WTC11 (cell line): ENCODE results near the gene ANO2. TPM values are rescaled to one million over a fixed set of nuclear protein-coding genes. Genes with fewer than 3 reads are reported as not detected.

Experiments used
- ATAC-seq: fragments of 200-7000 bp; cut with Tn5 transposase; 2 replicates; pipeline ENCODE4 v1.10.0; 2021; ENCODE audit warnings: mild to moderate bottlenecking, moderate library complexity
- CTCF ChIA-PET: fragments of 300-600 bp; sonication (Branson Sonifier 250); formaldehyde crosslinking; loops from one replicate; lab custom pipeline; 2021; ENCODE audit warnings: antibody characterized with exemption; lab: Charles Lee
- POLR2A ChIA-PET: fragments of 350-600 bp; sonication (Branson Sonifier 250); formaldehyde crosslinking; loops from one replicate; lab custom pipeline; 2021; ENCODE audit warnings: antibody characterized with exemption; lab: Charles Lee
- DNase-seq: peaks from one replicate; pipeline ENCODE4 v3.0.0; 2021; ENCODE audit warnings: low spot score
- H3K27ac Mint-ChIP-seq: 2 replicates; pipeline ENCODE4 v1.8.0; 2021; ENCODE audit warnings: mixed read lengths
- H3K27me3 Mint-ChIP-seq: 2 replicates; pipeline ENCODE4 v1.8.0; 2021; ENCODE audit warnings: low read depth, mild to moderate bottlenecking, moderate library complexity, mixed read lengths
- H3K36me3 Mint-ChIP-seq: 2 replicates; pipeline ENCODE4 v1.8.0; 2021; ENCODE audit warnings: mixed read lengths
- H3K4me1 Mint-ChIP-seq: 2 replicates; pipeline ENCODE4 v1.8.0; 2022; ENCODE audit warnings: mixed read lengths
- H3K4me3 Mint-ChIP-seq: 2 replicates; pipeline ENCODE4 v1.8.0; 2021; ENCODE audit warnings: mild to moderate bottlenecking, moderate library complexity, mixed read lengths
- H3K9me3 Mint-ChIP-seq: 2 replicates; pipeline ENCODE4 v1.8.0; 2021; ENCODE audit warnings: mixed read lengths
- ATF6 ChIP-seq: sonication (generic); formaldehyde crosslinking; IDR thresholded peaks from 2 replicates; pipeline ENCODE4 v1.8.1; 2023; ENCODE audit warnings: mild to moderate bottlenecking, missing genetic modification reagents
- CDX4 ChIP-seq: fragments of 250-450 bp; sonication (Bioruptor Pico); IDR thresholded peaks from 2 replicates; pipeline ENCODE4 v1.9.0; 2021; ENCODE audit warnings: moderate library complexity, mild to moderate bottlenecking, inconsistent platforms, borderline replicate concordance
- ELF4 ChIP-seq: sonication (generic); formaldehyde crosslinking; IDR thresholded peaks from 2 replicates; pipeline ENCODE4 v1.8.1; 2022; ENCODE audit warnings: low read depth, mild to moderate bottlenecking, moderate library complexity, missing genetic modification reagents
- ETV6 ChIP-seq: sonication (generic); formaldehyde crosslinking; IDR thresholded peaks from 2 replicates; pipeline ENCODE4 v1.8.1; 2022; ENCODE audit warnings: mild to moderate bottlenecking, missing genetic modification reagents
- FOXP1 ChIP-seq: sonication (generic); formaldehyde crosslinking; IDR thresholded peaks from 2 replicates; pipeline ENCODE4 v1.8.0; 2022; ENCODE audit warnings: missing genetic modification reagents, mild to moderate bottlenecking, moderate library complexity, borderline replicate concordance
- FOXP4 ChIP-seq: sonication (generic); formaldehyde crosslinking; IDR thresholded peaks from 2 replicates; pipeline ENCODE4 v1.8.0; 2022; ENCODE audit warnings: mild to moderate bottlenecking, missing genetic modification reagents
- JAZF1 ChIP-seq: fragments of 250-450 bp; sonication (Bioruptor Pico); IDR thresholded peaks from 2 replicates; pipeline ENCODE4 v1.9.0; 2021; ENCODE audit warnings: moderate library complexity, mild to moderate bottlenecking, inconsistent platforms
- NFE2L1 ChIP-seq: sonication (generic); formaldehyde crosslinking; IDR thresholded peaks from 2 replicates; pipeline ENCODE4 v1.8.1; 2023; ENCODE audit warnings: missing genetic modification reagents
- RORB ChIP-seq: fragments of 250-450 bp; sonication (Bioruptor Pico); IDR thresholded peaks from 2 replicates; pipeline ENCODE4 v1.9.0; 2021; ENCODE audit warnings: mild to moderate bottlenecking
- SMAD4 ChIP-seq: sonication (generic); formaldehyde crosslinking; IDR thresholded peaks from 2 replicates; pipeline ENCODE4 v1.8.0; 2022; ENCODE audit warnings: mild to moderate bottlenecking, missing genetic modification reagents
- ZMAT4 ChIP-seq: fragments of 250-450 bp; sonication (Bioruptor Pico); IDR thresholded peaks from 2 replicates; pipeline ENCODE4 v1.9.0; 2021; ENCODE audit warnings: mild to moderate bottlenecking
- ZNF138 ChIP-seq: sonication (generic); formaldehyde crosslinking; conservative IDR thresholded peaks from 2 replicates; pipeline ENCODE4 v1.8.1; 2022; ENCODE audit warnings: mild to moderate bottlenecking, moderate library complexity, missing genetic modification reagents
- ZNF219 ChIP-seq: sonication (generic); formaldehyde crosslinking; IDR thresholded peaks from 2 replicates; pipeline ENCODE4 v1.8.0; 2023; ENCODE audit warnings: missing genetic modification reagents, mild to moderate bottlenecking, borderline replicate concordance
- ZNF423 ChIP-seq: fragments of 250-450 bp; sonication (Bioruptor Pico); IDR thresholded peaks from 2 replicates; pipeline ENCODE4 v2.1.2; 2022; ENCODE audit warnings: mild to moderate bottlenecking, moderate library complexity
- total RNA-seq: library from RNA; stranded (reverse); gene quantifications from 3 replicates; pipeline ENCODE4 v1.2.3, GENCODE V29; 2021
- TF ChIP-seq, protein P1 (sequence below): fragments of 250-450 bp; sonication (Bioruptor Pico); IDR thresholded peaks from 2 replicates; pipeline ENCODE4 v1.8.0; 2021; ENCODE audit warnings: mild to moderate bottlenecking
- TF ChIP-seq, protein P2 (sequence below): fragments of 250-450 bp; sonication (Bioruptor Pico); conservative IDR thresholded peaks from 2 replicates; pipeline ENCODE4 v1.9.0; 2021; ENCODE audit warnings: mild to moderate bottlenecking
- TF ChIP-seq, protein P3 (sequence below): sonication (generic); formaldehyde crosslinking; IDR thresholded peaks from 2 replicates; pipeline ENCODE4 v1.8.1; 2023; ENCODE audit warnings: mild to moderate bottlenecking, missing genetic modification reagents
- TF ChIP-seq, protein P4 (sequence below): sonication (generic); formaldehyde crosslinking; IDR thresholded peaks from 2 replicates; pipeline ENCODE4 v1.8.0; 2022; ENCODE audit warnings: mild to moderate bottlenecking, missing genetic modification reagents
- TF ChIP-seq, protein P5 (sequence below): sonication (generic); formaldehyde crosslinking; IDR thresholded peaks from 2 replicates; pipeline ENCODE4 v1.8.1; 2023; ENCODE audit warnings: mild to moderate bottlenecking, missing genetic modification reagents, moderate library complexity

The ANO2 gene
- total RNA-seq, 1 experiment from 2014 or later, result 2.8 TPM

DNA sequence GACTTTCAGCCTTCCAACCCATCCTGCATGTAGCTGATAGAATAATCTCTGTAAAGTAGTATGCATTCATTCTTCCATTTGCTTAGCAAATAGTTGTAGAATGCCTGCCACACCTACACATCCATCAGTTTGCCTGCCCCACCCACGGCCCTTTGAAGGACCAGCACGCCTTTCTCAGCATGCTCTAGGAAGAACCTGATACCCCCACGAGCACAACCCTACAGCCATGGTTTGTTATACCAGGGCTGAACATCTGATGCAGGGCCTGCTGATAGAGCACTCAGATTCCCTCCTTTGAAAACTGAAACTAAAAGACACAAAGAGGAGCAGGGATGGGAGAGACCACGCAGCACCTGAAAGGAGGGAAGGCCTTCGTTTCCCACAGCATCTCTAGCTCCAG, 205.1 kb downstream of the ANO2 start:
- POLR2A ChIA-PET, result no interaction called here
- no peak for DNase-seq
- no peak overlapping the region for H3K27ac Mint-ChIP-seq

GRCh38 chr12:5737778-5738177, 207.3 kb downstream of the ANO2 start:
- ATAC-seq (no peak), DNase-seq (no peak)
- no peaks in the 10 kb centered on the region for H3K4me1 Mint-ChIP-seq
- ChIA-PET POLR2A (no interaction called here), CTCF (interaction anchor here (1.0 to 1.5 kb wide), 3 partner anchors 8 to 310 kb away, joined by 3 read pairs; no protein-coding TSS in a partner anchor)
- no peaks in the 10 kb centered on the region for H3K36me3 Mint-ChIP-seq
- no peak overlapping the region for H3K27ac Mint-ChIP-seq
- no peaks in the 10 kb centered on the region for H3K9me3 Mint-ChIP-seq
- H3K4me3 Mint-ChIP-seq, result no peak overlapping the region
- TF ChIP-seq ZNF138 (CRISPR knock-in tag) (no peak), FOXP1 (CRISPR knock-in tag) (no peak), CDX4 (CRISPR knock-in tag) (no peak), FOXP4 (CRISPR knock-in tag) (no peak), ETV6 (CRISPR knock-in tag) (no peak), ZNF219 (CRISPR knock-in tag) (no peak)
- TF ChIP-seq, protein P1, sequence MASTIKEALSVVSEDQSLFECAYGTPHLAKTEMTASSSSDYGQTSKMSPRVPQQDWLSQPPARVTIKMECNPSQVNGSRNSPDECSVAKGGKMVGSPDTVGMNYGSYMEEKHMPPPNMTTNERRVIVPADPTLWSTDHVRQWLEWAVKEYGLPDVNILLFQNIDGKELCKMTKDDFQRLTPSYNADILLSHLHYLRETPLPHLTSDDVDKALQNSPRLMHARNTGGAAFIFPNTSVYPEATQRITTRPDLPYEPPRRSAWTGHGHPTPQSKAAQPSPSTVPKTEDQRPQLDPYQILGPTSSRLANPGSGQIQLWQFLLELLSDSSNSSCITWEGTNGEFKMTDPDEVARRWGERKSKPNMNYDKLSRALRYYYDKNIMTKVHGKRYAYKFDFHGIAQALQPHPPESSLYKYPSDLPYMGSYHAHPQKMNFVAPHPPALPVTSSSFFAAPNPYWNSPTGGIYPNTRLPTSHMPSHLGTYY (CRISPR knock-in tag), result no peak
- TF ChIP-seq, protein P2, sequence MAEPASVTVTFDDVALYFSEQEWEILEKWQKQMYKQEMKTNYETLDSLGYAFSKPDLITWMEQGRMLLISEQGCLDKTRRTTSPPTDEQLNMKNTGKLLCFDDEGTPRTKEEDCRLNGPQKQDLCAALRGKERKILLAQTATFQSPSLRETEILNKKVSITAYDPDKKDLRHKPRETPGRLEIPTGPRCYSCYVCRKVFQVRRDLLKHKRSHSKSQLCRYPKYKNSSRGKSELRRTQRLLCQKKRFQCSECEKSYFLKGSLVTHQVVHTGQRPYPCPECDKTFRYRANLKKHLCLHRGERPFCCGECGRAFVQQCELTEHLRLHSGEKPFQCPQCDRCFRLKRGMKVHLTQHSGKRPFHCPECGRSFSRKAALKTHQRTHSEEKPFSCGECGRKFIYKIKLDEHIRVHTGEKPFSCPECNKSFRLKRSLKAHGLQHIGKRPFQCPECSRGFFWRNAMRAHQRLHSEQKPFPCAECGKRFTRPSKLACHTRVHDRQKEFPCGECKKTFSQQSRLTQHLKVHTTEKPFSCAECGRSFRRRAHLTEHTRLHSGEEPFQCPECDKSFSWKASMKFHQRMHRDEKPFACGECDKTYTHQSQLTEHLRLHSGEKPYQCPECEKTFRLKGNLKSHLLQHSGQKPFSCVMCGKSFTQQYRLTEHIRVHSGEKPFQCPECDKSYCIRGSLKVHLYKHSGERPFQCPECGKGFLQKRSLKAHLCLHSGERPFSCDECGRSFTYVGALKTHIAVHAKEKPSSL (CRISPR knock-in tag), result no peak
- no peaks in the 10 kb centered on the region for H3K27me3 Mint-ChIP-seq

More for the DNA sequence above, 205.1 kb downstream of the ANO2 start:
- CTCF ChIA-PET, result no interaction called here
- no peak for TF ChIP-seq SMAD4 (CRISPR knock-in tag)
- no peaks in the 10 kb centered on the region for H3K36me3 Mint-ChIP-seq
- no peaks in the 10 kb centered on the region for H3K4me1 Mint-ChIP-seq
- H3K4me3 Mint-ChIP-seq, result no peak overlapping the region
- no peak for ATAC-seq
- no peaks in the 10 kb centered on the region for H3K9me3 Mint-ChIP-seq
- no peaks in the 10 kb centered on the region for H3K27me3 Mint-ChIP-seq

DNA sequence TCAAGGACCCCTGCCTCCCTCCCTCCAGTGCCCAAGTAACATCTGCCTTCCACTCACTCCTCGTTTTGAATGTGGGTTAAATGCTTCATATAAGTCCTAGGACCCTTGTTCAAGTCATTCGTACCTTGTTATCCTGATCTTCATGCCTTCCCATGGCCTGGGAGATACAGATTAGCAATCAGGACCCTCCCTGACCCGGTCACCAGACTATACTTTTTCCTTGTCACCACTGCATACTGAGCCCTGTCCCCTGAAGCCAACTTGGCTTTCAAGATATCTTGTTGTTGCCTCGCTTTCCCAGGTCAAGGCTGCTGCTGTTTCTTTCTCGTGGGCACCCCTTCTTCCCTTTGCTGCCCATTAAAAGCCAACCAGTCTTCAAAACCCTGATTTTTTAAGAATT, 208.5 kb downstream of the ANO2 start:
- H3K27me3 Mint-ChIP-seq, result no peaks in the 10 kb centered on the region
- no peak overlapping the region for H3K27ac Mint-ChIP-seq
- DNase-seq (no peak), ATAC-seq (no peak)
- H3K9me3 Mint-ChIP-seq, result no peaks in the 10 kb centered on the region; the same call in 1 of the 2 replicates
- H3K4me1 Mint-ChIP-seq, result no peaks in the 10 kb centered on the region
- TF ChIP-seq ZNF423 (CRISPR knock-in tag) (no peak), JAZF1 (CRISPR knock-in tag) (no peak), ELF4 (CRISPR knock-in tag) (no peak), ZMAT4 (CRISPR knock-in tag) (no peak), ATF6 (CRISPR knock-in tag) (no peak), RORB (CRISPR knock-in tag) (no peak), ZNF219 (CRISPR knock-in tag) (no peak), NFE2L1 (no peak)
- TF ChIP-seq, protein P3, sequence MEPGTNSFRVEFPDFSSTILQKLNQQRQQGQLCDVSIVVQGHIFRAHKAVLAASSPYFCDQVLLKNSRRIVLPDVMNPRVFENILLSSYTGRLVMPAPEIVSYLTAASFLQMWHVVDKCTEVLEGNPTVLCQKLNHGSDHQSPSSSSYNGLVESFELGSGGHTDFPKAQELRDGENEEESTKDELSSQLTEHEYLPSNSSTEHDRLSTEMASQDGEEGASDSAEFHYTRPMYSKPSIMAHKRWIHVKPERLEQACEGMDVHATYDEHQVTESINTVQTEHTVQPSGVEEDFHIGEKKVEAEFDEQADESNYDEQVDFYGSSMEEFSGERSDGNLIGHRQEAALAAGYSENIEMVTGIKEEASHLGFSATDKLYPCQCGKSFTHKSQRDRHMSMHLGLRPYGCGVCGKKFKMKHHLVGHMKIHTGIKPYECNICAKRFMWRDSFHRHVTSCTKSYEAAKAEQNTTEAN (CRISPR knock-in tag), result no peak
- TF ChIP-seq, protein P4, sequence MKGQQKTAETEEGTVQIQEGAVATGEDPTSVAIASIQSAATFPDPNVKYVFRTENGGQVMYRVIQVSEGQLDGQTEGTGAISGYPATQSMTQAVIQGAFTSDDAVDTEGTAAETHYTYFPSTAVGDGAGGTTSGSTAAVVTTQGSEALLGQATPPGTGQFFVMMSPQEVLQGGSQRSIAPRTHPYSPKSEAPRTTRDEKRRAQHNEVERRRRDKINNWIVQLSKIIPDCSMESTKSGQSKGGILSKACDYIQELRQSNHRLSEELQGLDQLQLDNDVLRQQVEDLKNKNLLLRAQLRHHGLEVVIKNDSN, result no peak
- TF ChIP-seq, protein P5, sequence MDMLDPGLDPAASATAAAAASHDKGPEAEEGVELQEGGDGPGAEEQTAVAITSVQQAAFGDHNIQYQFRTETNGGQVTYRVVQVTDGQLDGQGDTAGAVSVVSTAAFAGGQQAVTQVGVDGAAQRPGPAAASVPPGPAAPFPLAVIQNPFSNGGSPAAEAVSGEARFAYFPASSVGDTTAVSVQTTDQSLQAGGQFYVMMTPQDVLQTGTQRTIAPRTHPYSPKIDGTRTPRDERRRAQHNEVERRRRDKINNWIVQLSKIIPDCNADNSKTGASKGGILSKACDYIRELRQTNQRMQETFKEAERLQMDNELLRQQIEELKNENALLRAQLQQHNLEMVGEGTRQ (CRISPR knock-in tag), result no peak
- no peak overlapping the region for H3K4me3 Mint-ChIP-seq
- ChIA-PET CTCF (interaction anchor here (1.0 to 1.5 kb wide), 3 partner anchors 9 to 308 kb away, joined by 3 read pairs; no protein-coding TSS in a partner anchor), POLR2A (no interaction called here)
- no peaks in the 10 kb centered on the region for H3K36me3 Mint-ChIP-seq
